NB4 (cell line): ENCODE measurements around the gene GPANK1.

Experiments
- MYC ChIP-seq: IDR thresholded peaks from 2 replicates; pipeline ENCODE4 v1.6.1; 2011; ENCODE audit warnings: low read depth, low read length
- POLR2A ChIP-seq: IDR thresholded peaks from 2 replicates; pipeline ENCODE4 v1.6.1; 2011; ENCODE audit warnings: mild to moderate bottlenecking; ENCODE audit not compliant: insufficient read length; ENCODE audit errors: extremely low read depth
- TF ChIP-seq, protein P1 (sequence below): IDR thresholded peaks from one replicate; pipeline ENCODE4 v1.5.1; 2012; ENCODE audit warnings: low read depth, low read length
- TF ChIP-seq, protein P2 (sequence below): IDR thresholded peaks from 2 replicates; pipeline ENCODE4 v1.6.1; 2011; ENCODE audit warnings: low read depth, low read length

DNA sequence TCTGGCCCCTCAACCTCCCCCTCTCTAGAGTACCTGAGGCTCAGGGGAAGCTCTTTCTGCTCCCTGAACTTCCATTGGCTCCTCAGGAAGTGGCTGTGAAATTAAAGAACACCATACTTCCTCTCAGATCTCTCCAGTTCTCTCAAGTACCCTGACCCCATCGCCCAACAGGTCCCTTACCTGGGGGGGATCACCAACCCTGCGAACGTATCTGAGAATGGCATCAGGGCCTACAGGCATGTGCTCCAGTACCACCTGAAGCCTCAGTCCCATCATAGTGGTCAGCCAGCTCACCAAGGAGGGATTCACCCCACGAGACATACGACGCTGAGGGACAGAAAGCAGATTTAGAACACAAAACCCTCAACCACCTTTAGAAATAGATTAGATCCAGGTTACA, 24.2 kb downstream of the GPANK1 start:
- TF ChIP-seq, protein P1, sequence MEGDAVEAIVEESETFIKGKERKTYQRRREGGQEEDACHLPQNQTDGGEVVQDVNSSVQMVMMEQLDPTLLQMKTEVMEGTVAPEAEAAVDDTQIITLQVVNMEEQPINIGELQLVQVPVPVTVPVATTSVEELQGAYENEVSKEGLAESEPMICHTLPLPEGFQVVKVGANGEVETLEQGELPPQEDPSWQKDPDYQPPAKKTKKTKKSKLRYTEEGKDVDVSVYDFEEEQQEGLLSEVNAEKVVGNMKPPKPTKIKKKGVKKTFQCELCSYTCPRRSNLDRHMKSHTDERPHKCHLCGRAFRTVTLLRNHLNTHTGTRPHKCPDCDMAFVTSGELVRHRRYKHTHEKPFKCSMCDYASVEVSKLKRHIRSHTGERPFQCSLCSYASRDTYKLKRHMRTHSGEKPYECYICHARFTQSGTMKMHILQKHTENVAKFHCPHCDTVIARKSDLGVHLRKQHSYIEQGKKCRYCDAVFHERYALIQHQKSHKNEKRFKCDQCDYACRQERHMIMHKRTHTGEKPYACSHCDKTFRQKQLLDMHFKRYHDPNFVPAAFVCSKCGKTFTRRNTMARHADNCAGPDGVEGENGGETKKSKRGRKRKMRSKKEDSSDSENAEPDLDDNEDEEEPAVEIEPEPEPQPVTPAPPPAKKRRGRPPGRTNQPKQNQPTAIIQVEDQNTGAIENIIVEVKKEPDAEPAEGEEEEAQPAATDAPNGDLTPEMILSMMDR = no peak
- TF ChIP-seq POLR2A (no peak), MYC (no peak)
- TF ChIP-seq, protein P2, sequence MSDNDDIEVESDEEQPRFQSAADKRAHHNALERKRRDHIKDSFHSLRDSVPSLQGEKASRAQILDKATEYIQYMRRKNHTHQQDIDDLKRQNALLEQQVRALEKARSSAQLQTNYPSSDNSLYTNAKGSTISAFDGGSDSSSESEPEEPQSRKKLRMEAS = no peak
